ENCODE measurements around the gene BICRAL.
A peak's percentile ranks its signal among the peaks of the same experiment; 100 is the strongest.

DNA sequence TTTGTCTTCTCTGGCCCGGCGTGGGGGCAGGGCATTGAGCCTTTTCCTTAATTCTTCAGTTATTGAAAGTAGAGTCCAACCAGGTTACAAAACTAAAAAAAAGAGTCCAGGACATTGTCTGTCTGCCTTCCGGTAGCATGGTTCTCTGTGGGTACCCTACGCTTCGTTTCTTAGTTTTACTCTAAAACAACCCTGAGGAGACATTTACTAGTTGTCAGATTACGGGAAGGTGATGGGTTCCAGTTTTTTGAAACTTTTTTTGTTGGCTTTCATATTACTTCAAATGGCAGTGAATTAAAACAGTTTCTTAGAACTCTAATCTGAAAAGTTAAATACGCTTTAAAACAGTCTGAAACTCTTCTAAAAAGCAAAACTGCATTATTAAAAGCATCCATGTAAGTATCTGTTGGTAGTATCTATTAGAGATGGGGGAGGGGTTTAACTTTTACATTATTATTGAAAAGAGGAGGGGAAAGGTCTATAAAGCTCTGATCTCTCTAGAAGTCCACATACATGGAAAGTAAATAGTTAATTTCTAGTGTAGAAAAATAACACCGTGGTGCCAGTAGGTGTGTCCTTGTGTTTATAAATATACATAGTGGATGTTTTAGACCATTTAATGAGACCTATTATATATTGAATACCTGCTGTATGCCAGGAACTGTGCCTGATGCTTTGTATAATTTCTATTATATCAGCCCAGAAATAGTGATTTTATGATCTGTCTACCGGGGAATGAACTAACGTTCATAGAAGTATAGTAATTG is 2.2 kb downstream of the BICRAL start:
- TF ChIP-seq, protein P1, sequence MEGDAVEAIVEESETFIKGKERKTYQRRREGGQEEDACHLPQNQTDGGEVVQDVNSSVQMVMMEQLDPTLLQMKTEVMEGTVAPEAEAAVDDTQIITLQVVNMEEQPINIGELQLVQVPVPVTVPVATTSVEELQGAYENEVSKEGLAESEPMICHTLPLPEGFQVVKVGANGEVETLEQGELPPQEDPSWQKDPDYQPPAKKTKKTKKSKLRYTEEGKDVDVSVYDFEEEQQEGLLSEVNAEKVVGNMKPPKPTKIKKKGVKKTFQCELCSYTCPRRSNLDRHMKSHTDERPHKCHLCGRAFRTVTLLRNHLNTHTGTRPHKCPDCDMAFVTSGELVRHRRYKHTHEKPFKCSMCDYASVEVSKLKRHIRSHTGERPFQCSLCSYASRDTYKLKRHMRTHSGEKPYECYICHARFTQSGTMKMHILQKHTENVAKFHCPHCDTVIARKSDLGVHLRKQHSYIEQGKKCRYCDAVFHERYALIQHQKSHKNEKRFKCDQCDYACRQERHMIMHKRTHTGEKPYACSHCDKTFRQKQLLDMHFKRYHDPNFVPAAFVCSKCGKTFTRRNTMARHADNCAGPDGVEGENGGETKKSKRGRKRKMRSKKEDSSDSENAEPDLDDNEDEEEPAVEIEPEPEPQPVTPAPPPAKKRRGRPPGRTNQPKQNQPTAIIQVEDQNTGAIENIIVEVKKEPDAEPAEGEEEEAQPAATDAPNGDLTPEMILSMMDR (IDR thresholded peaks at IDR 0.05) = no peak
- TF ChIP-seq POLR2A (IDR thresholded peaks at IDR 0.05) (no peak), POLR2AphosphoS5 (IDR thresholded peaks at IDR 0.05; ENCODE audit: insufficient read depth in 1 of 2, low read depth in 1 of 2) (peak in 1 of 2 donors; percentile 3)

All from vagina (tissue), 2 donors.